Vagina (tissue), 2 donors: ENCODE data around the gene ADGRG6.
"Not testable (repeated sequence)": the region's sequence is repeated elsewhere in the genome, so short reads cannot be mapped to it uniquely, and the experiment has no call there.

Source experiments
- CTCF ChIP-seq, 3 experiments: fragments of 450-650 bp in 2 of 3; fragments of 200-600 bp in 1 of 3; sonication (generic) in 1 of 3; IDR thresholded peaks; one replicate each; pipeline ENCODE4 v1.5.1; 2017 to 2019; ENCODE audit warnings: antibody characterized with exemption in 3 of 3, mild to moderate bottlenecking in 2 of 3, moderate library complexity in 2 of 3
- POLR2A ChIP-seq, 2 donors: fragments of 450-650 bp; IDR thresholded peaks; one replicate each; pipeline ENCODE4 v1.6.1; 2017; ENCODE audit warnings: antibody characterized with exemption in 2 of 2, mild to moderate bottlenecking in 2 of 2, moderate library complexity in 2 of 2
- POLR2AphosphoS5 ChIP-seq, 2 donors: sonication (generic); formaldehyde crosslinking; IDR thresholded peaks; one replicate each; pipeline ENCODE4 v1.9.0; 2017; ENCODE audit warnings: antibody characterized with exemption in 2 of 2, mild to moderate bottlenecking in 2 of 2, low read depth in 1 of 2; ENCODE audit not compliant: insufficient read depth in 1 of 2

GRCh38 chr6:142426444-142427132 lies 124.8 kb downstream of the ADGRG6 start:
- TF ChIP-seq POLR2A (IDR thresholded peaks at IDR 0.05); CTCF (IDR thresholded peaks at IDR 0.05); POLR2AphosphoS5 (IDR thresholded peaks at IDR 0.05; ENCODE audit: insufficient read depth in 1 of 2, low read depth in 1 of 2): not testable (repeated sequence)
